Mucosa of descending colon (tissue), 3 donors: ENCODE data around the gene LARP1. TPM values are rescaled to one million over a fixed set of nuclear protein-coding genes. Genes with fewer than 3 reads are reported as not detected.

Experiments
- ATAC-seq: fragments of 200-7000 bp; cut with Tn5 transposase; one replicate; pipeline ENCODE4 v1.9.1; 2020; ENCODE audit warnings: mild to moderate bottlenecking, moderate library complexity
- DNase-seq, 3 donors: peaks; one replicate each; pipeline ENCODE4 v3.0.0-alpha.2; 2020
- H3K36me3 ChIP-seq: fragments of 200-600 bp; one replicate; pipeline ENCODE4 v1.8.0; 2021; ENCODE audit warnings: low read depth, mild to moderate bottlenecking
- H3K4me1 ChIP-seq: fragments of 200-600 bp; one replicate; pipeline ENCODE4 v1.8.0; 2021; ENCODE audit warnings: low read depth, mild to moderate bottlenecking
- H3K4me3 ChIP-seq: fragments of 200-600 bp; one replicate; pipeline ENCODE4 v1.8.0; 2021; ENCODE audit warnings: mild to moderate bottlenecking
- H3K9me3 ChIP-seq: fragments of 200-600 bp; one replicate; pipeline ENCODE4 v1.8.0; 2021; ENCODE audit warnings: mild to moderate bottlenecking
- intact Hi-C, 2 donors: fragments of 100-400 bp; cut with DNase I in 1 of 2; cut with micrococcal nuclease in 1 of 2; formaldehyde crosslinking; loops; one replicate each; pipeline versions ENCODE4 v1.11.0 to v1.11.1; 2022; cut with DNase I, micrococcal nuclease
- total RNA-seq, 3 donors: library from RNA; stranded (reverse); fragmentation: NEBNext Ultra II Directional in 2 of 3; extraction: Animal tissue kit (Norgen Biotek cat#: 25700) in 2 of 3; gene quantifications; one replicate each; pipeline versions ENCODE4 v1.2.1 to v1.2.4, GENCODE V29; 2021 to 2023
- TF ChIP-seq, protein P1 (sequence below): fragments of 200-600 bp; IDR thresholded peaks from one replicate; pipeline ENCODE4 v1.8.0; 2022; ENCODE audit warnings: antibody characterized with exemption, mild to moderate bottlenecking
- donor health status: DM: no; HTN: no; CAD: no; lungs with moderate emphysema.
- donor health status: DM: no; HTN: no; CAD: no.
- donor health status: DM: no; HTN: yes; CAD: no.

The LARP1 gene
- total RNA-seq, 3 donors from 2014 or later, result 127 to 157 (median 140) TPM

DNA sequence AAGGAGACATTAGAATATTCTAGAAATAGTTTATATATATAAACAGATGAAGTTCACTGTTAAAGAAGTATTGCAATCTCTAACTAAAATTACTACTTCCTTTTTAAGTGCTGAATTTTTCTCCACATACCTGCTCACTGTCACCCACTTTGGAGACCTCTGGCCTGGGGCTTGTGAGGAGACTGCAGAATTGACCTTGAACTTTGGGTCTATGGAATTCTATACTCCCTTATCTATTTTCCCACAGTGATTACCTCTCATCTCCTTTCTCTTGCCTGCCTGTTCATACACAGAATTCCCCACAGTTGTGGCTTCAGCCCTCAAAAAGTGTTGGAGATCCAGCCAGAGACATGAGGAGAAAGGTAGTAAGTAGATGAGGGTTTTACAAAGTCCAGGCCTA is 45.4 kb downstream of the LARP1 start:
- DNase-seq, result no peak
- no peak for ATAC-seq
- H3K36me3 ChIP-seq, result peaks cover 14% of the 10 kb centered on the region

DNA sequence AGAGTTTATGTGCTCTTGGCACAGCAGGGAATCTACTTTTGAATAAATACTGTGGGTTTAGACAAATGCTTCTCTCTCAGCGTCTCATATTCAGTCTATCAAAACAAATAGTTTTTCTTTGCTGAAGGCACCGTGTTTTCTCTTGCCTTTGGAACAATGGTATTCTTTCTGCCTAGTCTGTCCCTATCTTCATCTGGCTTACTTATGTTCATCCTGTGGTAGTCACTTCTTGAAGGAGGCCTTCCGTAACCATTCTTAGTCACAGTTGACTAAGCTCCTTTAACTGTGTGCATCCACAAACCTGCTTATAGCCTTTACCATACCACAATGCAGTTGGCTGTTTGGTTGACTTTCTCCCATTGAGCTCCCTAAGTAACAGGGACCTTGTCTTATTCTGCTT is 45.9 kb downstream of the LARP1 start:
- H3K4me1 ChIP-seq, result no peaks in the 10 kb centered on the region
- peaks cover 14% of the 10 kb centered on the region for H3K36me3 ChIP-seq
- TF ChIP-seq, protein P1, sequence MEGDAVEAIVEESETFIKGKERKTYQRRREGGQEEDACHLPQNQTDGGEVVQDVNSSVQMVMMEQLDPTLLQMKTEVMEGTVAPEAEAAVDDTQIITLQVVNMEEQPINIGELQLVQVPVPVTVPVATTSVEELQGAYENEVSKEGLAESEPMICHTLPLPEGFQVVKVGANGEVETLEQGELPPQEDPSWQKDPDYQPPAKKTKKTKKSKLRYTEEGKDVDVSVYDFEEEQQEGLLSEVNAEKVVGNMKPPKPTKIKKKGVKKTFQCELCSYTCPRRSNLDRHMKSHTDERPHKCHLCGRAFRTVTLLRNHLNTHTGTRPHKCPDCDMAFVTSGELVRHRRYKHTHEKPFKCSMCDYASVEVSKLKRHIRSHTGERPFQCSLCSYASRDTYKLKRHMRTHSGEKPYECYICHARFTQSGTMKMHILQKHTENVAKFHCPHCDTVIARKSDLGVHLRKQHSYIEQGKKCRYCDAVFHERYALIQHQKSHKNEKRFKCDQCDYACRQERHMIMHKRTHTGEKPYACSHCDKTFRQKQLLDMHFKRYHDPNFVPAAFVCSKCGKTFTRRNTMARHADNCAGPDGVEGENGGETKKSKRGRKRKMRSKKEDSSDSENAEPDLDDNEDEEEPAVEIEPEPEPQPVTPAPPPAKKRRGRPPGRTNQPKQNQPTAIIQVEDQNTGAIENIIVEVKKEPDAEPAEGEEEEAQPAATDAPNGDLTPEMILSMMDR, result no peak
- H3K4me3 ChIP-seq, result no peak overlapping the region
- H3K9me3 ChIP-seq, result no peaks in the 10 kb centered on the region
- intact Hi-C loops, result no loop called here
- DNase-seq (no peak), ATAC-seq (no peak)

More for the DNA sequence above, 45.4 kb downstream of the LARP1 start:
- H3K9me3 ChIP-seq, result no peaks in the 10 kb centered on the region
- no peak overlapping the region for H3K4me3 ChIP-seq
- no peaks in the 10 kb centered on the region for H3K4me1 ChIP-seq
- TF ChIP-seq, protein P1, result no peak
- intact Hi-C loops, result no loop called here

DNA sequence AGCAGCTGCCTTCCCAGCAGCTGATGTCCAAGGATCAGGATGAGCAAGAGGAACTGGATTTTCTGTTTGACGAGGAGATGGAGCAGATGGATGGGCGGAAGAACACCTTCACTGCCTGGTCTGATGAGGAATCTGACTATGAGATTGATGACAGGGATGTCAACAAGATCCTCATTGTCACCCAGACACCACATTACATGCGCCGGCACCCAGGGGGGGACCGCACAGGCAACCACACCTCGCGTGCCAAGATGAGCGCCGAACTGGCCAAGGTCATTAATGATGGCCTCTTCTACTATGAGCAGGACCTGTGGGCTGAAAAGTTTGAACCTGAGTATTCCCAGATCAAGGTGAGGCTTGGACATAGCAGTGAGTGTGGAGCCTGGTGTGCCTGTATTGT is 46.9 kb downstream of the LARP1 start:
- no peaks in the 10 kb centered on the region for H3K4me1 ChIP-seq
- no peaks in the 10 kb centered on the region for H3K9me3 ChIP-seq
- no peak for ATAC-seq
- intact Hi-C loops, result no loop called here
- peaks cover 14% of the 10 kb centered on the region for H3K36me3 ChIP-seq
- no peak overlapping the region for H3K4me3 ChIP-seq
- TF ChIP-seq, protein P1, result no peak
- DNase-seq, result no peak

DNA sequence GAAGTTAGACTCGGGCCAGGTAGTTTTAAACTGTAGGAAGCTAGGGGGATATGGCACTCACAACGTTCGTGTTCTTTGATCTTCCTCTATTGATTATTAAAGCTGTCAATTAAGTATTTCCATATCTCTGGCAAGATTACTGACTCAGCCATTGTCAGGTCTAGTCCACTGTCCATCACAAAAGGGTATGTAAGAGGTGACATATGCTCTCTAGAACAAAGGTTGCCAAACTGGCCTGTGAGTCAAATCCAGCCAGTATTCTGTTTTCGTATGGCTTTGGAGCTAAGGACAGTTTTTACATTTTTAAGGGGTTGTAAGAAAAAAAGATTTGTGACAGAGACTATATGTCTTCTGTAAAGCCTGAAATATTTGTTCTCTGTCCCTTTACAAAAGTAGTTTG is 51.0 kb downstream of the LARP1 start:
- no peak overlapping the region for H3K4me3 ChIP-seq
- H3K9me3 ChIP-seq, result no peaks in the 10 kb centered on the region
- DNase-seq (no peak), ATAC-seq (no peak)
- H3K4me1 ChIP-seq, result no peaks in the 10 kb centered on the region
- TF ChIP-seq, protein P1, result no peak
- intact Hi-C loops, result loop anchor here in 1 of 2 donors (5.0 kb wide), 1 partner anchor 154 kb away; no protein-coding TSS in a partner anchor
- peaks cover 9% of the 10 kb centered on the region for H3K36me3 ChIP-seq

DNA sequence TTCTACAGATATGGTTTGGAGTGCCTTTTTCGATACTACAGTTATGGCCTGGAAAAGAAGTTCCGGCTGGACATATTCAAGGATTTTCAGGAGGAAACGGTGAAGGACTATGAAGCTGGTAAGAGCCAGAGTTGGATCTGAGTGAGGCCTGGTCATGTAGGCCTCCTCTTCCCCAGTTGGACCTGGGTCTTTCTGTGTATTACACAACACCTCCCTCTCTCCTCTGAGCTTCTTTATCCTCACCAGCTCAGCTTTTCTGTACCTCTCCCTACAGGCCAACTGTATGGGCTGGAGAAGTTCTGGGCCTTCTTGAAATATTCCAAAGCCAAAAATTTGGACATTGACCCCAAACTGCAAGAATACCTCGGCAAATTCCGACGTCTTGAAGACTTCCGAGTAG is 56.1 kb downstream of the LARP1 start:
- ATAC-seq (no peak), DNase-seq (no peak)
- no peaks in the 10 kb centered on the region for H3K9me3 ChIP-seq
- intact Hi-C loops, result loop anchor here in 1 of 2 donors (5.0 kb wide), 1 partner anchor 159 kb away; no protein-coding TSS in a partner anchor
- no peak overlapping the region for H3K4me3 ChIP-seq
- H3K36me3 ChIP-seq, result no peaks in the 10 kb centered on the region
- TF ChIP-seq, protein P1, result no peak
- no peaks in the 10 kb centered on the region for H3K4me1 ChIP-seq
